Measurements from ENCODE around the gene ATP6AP1.
A peak's percentile ranks its signal among the peaks of the same experiment; 100 is the strongest.

ATP6AP1 gene

GRCh38 chrX:154473683-154474082, 45.2 kb downstream of the ATP6AP1 start (continued):
- TF ChIP-seq PRDM2 (tag by site-specific recombination; IDR thresholded peaks at IDR 0.05; ENCODE audit: borderline replicate concordance) (no peak), ZBTB17 (tag by site-specific recombination; IDR thresholded peaks at IDR 0.05) (peak; percentile 78), ZNF768 (tag by site-specific recombination; IDR thresholded peaks at IDR 0.05) (no peak), ZFHX2 (tag by site-specific recombination; conservative IDR thresholded peaks at IDR 0.05) (0 out of 2 replicates have a peak, but pooled peaks have one; percentile 7)

GRCh38 chrX:154476821-154477220, 48.3 kb downstream of the ATP6AP1 start:
- TF ChIP-seq ZFP69B (tag by site-specific recombination; IDR thresholded peaks at IDR 0.05) (no peak), ZXDB (tag by site-specific recombination; IDR thresholded peaks at IDR 0.05) (no peak), SCRT1 (tag by site-specific recombination; IDR thresholded peaks at IDR 0.05; ENCODE audit: borderline replicate concordance) (no peak), MZF1 (tag by site-specific recombination; IDR thresholded peaks at IDR 0.05; ENCODE audit: borderline replicate concordance) (no peak), ZNF133 (tag by site-specific recombination; IDR thresholded peaks at IDR 0.05) (no peak), PRDM1 (tag by site-specific recombination; IDR thresholded peaks at IDR 0.05) (no peak), ZNF366 (tag by site-specific recombination; conservative IDR thresholded peaks at IDR 0.05) (no peak), ZNF292 (tag by site-specific recombination; IDR thresholded peaks at IDR 0.05; ENCODE audit: borderline replicate concordance, low read depth) (no peak), INSM2 (tag by site-specific recombination; IDR thresholded peaks at IDR 0.05) (no peak), ZNF239 (tag by site-specific recombination; IDR thresholded peaks at IDR 0.05) (no peak), ZNF23 (tag by site-specific recombination; IDR thresholded peaks at IDR 0.05; ENCODE audit: borderline replicate concordance) (no peak)
- Histone ChIP-seq H3K9me3 (ENCODE audit: control insufficient read depth, insufficient read depth, low read depth, low read length) (no peaks in the 10 kb centered on the region), H3K4me3 (ENCODE audit: low read depth, low read length) (no peak overlapping the region), H3K27ac (ENCODE audit: extremely low read depth, low read depth, low read length) (no peak overlapping the region), H3K4me1 (ENCODE audit: control insufficient read depth, insufficient read depth, low read length) (no peaks in the 10 kb centered on the region; the same call in 1 of the 2 replicates), H3K36me3 (ENCODE audit: control insufficient read depth in 2 of 2, insufficient read depth in 1 of 2, low read length in 2 of 2) (peaks cover 0 to 18% of the 10 kb centered on the region in 2 experiments; a peak in 2 of 3 replicates)
- ChIA-PET POLR2A (interaction anchor here (0.8 to 2.6 kb wide), 5 partner anchors 10 to 464 kb away, joined by 3 to 14 read pairs (median 7); partner anchors contain the start of genes PLXNA3, SLC10A3 and UBL4A), CTCF (interaction anchor here (0.6 to 2.1 kb wide), 3 partner anchors 11 to 161 kb away, joined by 3 to 6 read pairs (median 4); partner anchors contain the start of gene UBL4A)

GRCh38 chrX:154477891-154478477, 49.5 kb downstream of the ATP6AP1 start:
- H3K27ac ChIP-seq (ENCODE audit: extremely low read depth, low read depth, low read length), result no peak overlapping the region
- ChIA-PET CTCF (interaction anchor here (2.1 kb wide), 1 partner anchor 9 kb away, joined by 6 read pairs; the partner anchor contains the start of gene UBL4A), POLR2A (interaction anchor here (0.6 to 2.6 kb wide), 9 partner anchors 9 to 96 kb away, joined by 3 to 15 read pairs (median 4); partner anchors contain the start of genes PLXNA3, SLC10A3 and UBL4A)
- H3K4me3 ChIP-seq (ENCODE audit: low read depth, low read length), result peak overlapping the region; percentile 55
- no peaks in the 10 kb centered on the region; the same call in 1 of the 2 replicates for H3K4me1 ChIP-seq (ENCODE audit: control insufficient read depth, insufficient read depth, low read length)
- H3K9me3 ChIP-seq (ENCODE audit: control insufficient read depth, insufficient read depth, low read depth, low read length), result no peaks in the 10 kb centered on the region
- peaks cover 0 to 10% of the 10 kb centered on the region in 2 experiments; a peak in 2 of 3 replicates for H3K36me3 ChIP-seq (ENCODE audit: control insufficient read depth in 2 of 2, insufficient read depth in 1 of 2, low read length in 2 of 2)
- TF ChIP-seq ZNF280D (tag by site-specific recombination; IDR thresholded peaks at IDR 0.05), result no peak
- no peak for TF ChIP-seq ZNF530 (tag by site-specific recombination; IDR thresholded peaks at IDR 0.05; ENCODE audit: low read depth)
- peak; percentile 72; the same call in 1 of the 2 replicates for TF ChIP-seq ZNF423 (tag by site-specific recombination; IDR thresholded peaks at IDR 0.05)
- TF ChIP-seq ZNF23 (tag by site-specific recombination; IDR thresholded peaks at IDR 0.05; ENCODE audit: borderline replicate concordance), result no peak
- TF ChIP-seq GLIS2 (tag by site-specific recombination; IDR thresholded peaks at IDR 0.05), result 0 out of 2 replicates have a peak, but pooled peaks have one; percentile 42
- no peak for TF ChIP-seq PBX3 (CRISPR knock-in tag; IDR thresholded peaks at IDR 0.05)
